GM18526 (cell line): ENCODE data around the gene AQP5.

Experiments used
- POLR2A ChIP-seq: IDR thresholded peaks from 3 replicates; pipeline ENCODE4 v1.6.1; 2011; ENCODE audit not compliant: insufficient read length; ENCODE audit errors: extremely low read depth

The AQP5 gene

DNA sequence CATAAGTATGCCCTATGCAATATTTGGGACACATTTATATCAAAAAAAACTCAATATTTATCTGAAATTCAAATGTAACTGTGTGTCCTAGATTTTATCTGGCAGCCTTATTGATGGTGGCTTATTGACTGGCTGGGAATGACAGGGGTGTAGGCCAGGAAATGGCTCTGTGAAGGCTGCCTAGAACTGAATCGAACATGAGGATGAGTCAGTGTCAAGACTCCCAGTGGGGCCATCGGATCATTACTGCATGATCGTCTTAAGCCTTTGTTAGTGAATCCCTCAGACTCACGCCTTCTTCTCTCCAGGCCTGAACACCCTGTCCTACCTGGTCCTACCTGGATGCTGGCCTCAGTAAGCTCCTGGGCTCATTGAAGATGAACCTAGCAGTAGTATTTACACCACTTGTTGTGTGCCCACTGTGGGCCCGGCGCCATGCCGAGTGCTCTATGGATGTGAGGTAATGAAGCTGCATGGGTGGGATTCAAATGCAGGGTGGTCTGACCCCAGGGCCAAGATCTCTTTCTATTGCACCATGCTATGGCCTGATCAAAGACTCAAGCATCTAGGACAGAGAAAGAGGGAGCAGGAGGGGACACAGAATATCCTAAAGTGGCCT lies 36.9 kb upstream of the AQP5 start:
- no peak for TF ChIP-seq POLR2A

DNA sequence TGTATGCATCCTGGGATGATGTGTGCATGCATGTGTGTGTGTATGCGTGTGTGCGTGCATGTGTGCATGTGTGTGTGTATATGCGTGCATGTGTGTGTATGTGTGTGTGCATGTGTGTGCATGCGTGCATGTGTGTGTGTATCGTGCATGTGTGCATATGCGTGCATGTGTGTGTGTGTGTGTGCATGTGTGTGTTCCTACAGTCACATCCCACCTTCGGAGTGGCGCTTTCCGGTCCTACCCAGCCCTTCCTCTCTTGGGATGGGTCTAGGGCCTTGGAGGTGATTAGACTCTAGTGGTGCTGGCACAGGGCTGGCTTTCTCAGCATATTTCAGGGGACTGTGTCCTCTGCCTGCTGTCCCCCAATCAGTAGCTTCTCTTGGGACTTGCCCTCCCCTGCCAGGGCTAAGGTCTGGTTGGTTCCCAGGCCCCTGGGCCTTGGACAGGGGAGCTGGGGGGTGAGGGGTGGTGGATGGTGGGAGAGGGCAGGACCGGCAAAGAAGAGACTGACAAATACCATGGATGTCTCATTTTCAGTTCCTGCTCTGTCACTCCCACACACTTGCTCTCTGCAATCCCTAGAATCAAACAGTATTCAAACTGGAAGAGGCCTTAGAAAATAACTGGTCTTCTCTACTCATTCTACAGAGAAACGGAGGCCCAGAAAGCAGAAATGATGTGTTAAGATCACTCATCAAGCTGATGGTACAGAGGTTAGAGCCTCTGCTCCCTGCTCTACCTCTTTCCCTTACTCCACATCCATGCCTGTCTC lies 36.1 kb upstream of the AQP5 start:
- TF ChIP-seq POLR2A = no peak

DNA sequence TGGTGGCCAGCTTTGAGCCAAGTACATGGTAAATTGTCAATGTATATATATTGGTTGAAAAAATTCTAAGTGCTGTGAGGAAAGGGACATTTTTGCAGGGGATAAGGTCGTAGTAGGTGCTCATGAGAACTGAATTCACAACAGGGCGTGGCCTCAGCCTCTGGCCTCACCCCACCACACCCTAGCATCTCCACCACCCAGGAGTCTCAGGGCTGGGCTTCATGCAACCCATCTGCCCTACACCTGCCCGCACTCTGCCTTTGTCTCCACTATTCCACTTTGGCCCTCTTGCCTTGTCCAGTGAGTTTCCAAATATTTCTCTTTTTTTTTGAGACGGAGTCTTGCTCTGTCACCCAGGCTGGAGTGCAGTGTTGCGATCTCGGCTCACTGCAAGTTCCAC lies 33.2 kb upstream of the AQP5 start:
- no peak for TF ChIP-seq POLR2A

DNA sequence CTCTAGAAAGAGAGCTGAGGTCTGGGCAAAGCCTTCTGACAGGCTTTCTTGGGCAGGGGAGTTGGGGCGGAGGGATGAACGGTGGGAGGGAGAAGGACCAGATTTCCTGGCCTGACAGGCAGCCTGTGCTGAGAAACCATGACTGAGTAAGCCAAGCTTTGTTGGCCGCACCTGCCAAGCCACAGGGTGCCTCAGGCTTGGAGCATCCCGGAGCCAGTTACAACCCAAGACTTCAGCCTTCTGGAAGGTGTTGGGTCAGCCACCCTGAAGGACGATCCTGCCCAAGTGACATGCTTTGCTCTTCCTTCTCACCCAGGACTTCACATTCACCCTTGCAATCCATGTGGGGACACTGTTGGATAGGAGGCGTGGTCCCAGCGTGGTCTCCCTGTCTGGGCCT lies 32.1 kb upstream of the AQP5 start:
- TF ChIP-seq POLR2A = no peak

DNA sequence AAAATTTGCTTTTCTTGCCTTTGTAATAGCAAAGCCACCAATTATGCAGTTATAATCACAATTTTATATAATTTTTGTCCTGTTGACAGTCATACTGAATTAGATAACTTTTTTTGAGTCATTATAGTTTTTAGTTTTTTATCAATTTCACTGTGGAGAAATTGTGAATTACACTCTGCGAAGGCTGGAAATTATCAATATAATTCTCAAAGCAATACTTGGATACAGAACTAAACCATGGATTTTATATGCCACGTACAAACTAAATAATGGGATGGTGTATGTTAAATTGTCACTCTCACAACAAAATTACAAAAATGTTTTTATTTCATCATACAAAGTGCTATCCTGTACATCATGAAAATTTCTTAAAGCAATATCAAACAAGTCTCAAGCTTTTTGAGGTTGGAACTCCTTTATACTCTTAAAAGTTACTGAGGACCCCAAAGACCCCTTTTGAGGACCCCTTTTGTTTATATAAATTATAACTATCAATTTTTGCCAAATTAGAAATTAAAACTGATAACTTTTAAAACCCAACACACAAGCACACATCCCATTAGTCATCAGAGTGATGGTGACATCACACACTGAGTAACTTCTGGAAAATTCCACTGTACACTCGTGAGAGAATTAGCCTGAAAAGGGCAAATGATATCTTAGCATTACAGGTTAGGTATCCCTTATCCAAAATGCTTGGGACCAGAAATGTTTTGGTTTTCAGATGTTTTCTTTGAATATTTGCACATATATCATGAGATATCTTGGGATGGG lies 31.0 kb upstream of the AQP5 start:
- TF ChIP-seq POLR2A = no peak

DNA sequence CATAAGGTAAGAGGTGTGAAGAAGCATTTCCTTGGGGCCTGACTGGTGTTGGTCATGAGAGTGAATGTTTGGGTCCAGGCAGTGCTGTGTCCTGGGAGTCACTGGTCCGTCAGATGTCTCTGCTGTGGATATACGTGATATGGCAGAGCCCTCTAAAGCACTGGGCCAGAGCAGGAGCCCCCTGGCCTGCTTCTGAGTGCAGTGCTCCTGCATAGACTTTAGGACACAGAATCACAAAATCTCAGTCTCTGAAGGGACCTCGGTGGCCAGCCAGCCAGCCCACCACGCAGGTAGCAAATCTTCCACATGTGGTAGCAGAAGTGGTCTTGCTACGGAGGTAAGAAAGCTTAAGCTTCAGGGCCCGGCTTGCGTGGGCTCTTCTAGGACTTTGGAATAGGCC lies 29.6 kb upstream of the AQP5 start:
- no peak for TF ChIP-seq POLR2A

DNA sequence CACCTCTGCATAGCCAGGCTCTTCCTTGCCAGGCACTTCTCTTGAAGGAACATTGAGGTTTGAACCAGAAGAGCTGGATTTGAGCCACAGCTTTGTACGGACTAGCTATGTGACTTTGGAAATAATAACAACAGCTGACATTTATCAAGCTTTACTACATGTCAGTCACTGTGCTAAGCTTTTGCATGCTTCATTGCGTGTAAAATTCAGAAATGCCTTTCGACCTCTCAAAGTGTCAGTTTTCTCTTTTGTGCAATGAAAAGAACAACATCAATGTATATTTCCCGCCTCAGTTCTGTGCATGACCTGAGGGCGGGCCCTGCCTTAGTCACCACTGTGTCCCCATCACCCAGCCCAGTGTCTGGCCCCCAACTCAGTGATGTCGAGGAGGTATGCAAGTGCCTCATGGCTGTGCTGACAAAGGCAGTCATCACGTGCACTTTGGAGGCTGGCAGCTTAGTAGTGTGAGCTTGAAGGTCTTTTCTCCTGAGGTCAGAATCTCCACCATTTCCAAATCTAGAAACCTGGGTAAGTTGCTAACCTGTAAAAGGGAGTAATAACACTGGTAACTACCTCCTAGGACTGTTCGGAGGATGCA lies 29.0 kb upstream of the AQP5 start:
- TF ChIP-seq POLR2A = no peak

DNA sequence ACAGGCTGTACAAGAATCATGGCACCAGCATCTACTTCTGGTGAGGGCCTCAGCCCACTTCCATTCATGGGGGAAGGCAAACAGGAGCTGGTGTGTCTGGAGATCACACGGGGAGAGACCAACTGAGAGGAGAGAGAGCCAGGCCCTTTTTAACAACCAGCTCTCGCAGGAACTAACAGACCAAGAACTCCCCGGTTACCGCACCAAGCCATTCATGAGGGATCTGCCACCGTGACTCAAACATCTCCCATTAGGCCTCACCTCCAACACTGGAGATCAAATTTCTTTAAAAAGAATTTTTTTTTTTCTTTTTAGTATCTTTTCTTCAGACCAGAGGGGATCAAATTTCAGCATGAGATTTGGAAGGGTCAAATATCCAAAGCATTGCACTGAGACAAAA lies 27.9 kb upstream of the AQP5 start:
- no peak for TF ChIP-seq POLR2A

DNA sequence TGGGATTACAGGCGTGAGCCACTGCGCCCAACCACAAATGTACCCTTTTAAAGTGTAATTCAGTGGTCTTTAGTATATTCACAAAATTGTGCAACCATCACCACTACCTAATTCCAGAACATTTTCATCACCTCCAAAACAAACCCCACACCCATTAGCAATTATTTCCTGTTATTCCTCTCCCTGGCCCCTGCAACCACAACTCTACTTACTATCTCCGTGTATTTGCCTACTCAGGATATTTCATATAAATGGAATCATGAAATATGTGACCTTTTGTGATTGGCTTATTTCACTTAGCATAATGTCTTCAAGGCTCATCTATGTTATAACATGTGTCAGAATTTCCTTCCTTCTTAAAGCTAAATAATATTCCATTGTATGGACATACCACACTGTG lies 27.2 kb upstream of the AQP5 start:
- no peak for TF ChIP-seq POLR2A

DNA sequence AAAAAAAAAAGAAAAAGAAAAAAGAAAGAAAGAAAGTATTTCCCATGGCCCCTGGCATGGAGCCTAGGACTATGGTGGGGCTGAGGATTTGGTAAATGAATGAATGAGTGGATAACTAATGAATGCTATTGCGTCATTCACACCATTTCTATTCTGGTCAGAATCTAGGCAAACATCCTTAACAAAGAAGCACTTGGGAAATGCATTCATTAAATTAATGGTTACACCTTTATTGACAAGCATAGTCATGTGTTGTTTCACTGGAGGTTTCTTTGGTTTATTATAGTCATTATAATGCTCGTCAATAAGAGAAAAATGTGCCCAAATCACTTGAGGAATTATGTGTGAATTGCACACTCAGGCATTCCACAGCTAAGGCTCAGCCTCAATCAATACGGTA lies 24.7 kb upstream of the AQP5 start:
- no peak for TF ChIP-seq POLR2A

DNA sequence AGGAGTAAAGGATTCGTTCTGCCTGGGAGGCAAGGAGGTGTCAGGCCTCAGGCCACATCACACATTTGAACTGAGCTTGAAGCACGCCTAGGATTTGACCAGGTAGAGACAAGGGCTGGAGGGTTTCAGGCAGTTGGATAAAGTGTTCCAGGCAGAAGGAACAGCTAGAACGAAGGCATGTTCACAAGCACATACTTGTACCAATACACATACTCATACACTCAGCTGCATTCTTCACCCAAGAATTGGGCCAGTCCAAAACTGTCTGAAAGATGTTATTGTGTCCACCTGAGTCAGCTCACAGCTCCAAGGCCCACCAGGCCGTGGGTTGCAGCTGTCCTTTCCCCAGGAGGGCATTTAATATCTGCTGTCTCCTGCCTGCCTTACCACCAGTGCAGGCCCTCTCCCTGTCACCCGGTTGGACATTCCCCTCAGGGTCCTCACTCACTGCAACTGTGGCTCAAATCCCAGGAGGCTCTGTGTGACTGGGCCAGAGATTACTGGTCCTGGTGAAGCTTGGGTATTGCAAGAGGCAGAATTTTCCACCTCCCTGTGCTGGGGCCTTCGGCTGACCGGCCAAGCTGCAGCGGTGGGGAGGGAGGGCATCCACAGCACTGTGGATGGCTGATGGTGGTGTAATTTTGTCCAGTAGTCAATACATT lies 23.9 kb upstream of the AQP5 start:
- TF ChIP-seq POLR2A = no peak

DNA sequence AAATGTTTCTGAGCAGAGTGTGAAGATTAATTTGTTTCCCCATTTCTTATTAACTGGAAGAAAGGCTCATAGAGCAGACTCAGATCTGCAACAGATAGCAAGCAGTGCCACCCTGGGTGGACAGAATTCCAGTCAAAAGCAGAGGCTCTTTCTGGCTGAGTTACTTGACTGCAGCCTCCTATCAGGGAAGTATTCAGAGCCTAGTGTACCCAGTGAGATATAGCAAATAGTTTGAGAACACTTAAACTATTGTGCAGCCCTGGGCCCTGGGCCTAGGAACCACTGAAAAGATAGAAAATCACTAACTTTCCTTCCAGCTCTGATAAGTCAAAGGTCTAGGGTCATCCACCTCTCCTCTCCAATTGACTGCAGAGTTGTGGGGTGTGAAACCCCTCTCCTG lies 22.4 kb upstream of the AQP5 start:
- no peak for TF ChIP-seq POLR2A

DNA sequence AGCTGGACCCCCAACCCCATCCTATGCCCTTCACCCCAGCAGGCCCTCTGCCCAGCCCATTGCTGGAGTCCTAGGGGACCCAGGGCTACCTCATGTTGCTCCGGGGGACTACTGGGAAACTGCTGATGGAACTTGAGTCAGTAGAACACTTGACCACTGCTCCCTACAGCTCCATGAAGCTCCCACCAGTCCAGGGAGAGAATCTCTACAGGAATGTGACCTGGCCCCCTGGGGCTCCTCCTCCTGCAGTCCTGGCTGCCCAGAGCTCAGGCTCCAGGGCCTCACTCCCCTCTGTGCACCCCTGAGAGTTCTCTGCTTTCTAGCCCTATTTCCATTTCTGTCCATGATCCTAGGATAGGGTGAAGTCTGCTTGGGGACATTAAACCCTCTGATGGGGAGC lies 22.0 kb upstream of the AQP5 start:
- no peak for TF ChIP-seq POLR2A

DNA sequence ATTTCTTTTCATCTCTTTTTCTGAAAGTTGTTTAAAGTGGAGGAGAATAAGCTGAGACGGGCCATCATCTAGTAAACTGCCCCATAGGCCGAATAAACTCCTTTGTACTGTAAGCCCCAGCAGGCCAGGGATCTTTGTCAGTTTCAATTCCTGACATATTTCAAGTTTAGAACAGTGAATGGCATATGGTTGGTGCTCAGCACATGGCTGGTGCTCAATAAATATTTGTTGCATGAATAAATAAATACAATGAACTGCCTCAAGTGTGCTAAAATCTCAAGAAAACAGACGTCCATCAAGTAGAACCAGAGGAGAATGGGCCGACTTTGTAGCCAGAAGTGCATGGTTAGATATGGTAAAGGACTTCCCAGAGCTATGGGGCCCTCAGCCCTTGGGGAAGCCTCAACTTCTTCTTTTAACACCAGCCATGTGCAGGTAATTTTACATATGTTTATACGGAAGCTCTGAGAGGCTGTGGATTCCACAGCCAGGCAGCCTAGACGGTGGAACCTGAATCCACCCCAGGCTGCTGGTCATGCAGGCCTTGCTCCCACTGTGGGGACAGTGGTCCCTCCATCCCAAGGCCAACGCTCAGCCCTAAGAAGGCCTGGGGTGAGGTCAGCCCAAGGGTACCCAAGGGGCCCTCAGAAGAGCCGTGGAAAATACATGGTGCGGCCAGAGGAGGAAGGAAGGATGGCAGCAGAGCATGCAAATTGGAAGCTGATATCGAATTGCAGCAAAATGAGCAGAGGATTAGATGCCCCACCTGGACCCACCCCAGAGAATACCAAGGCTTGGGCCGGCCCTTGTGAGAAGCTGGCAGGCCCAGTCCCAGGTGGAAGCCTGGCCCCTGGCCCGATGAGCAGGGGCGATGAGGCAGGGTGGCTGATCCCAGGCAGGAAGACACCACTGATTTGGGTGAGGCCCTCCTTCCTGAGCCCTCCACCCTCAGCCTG lies 19.8 kb upstream of the AQP5 start:
- no peak for TF ChIP-seq POLR2A
